Activated CD4-positive, alpha-beta memory T cell treated with anti-CD3 and anti-CD28 coated beads for 36 hours (primary cell): ENCODE measurements around the gene SELENOH. TPM values are rescaled to one million over a fixed set of nuclear protein-coding genes. Genes with fewer than 3 reads are reported as not detected.

Source experiments
- CTCF ChIA-PET: fragments of 350-600 bp; sonication (Branson Sonifier 250); formaldehyde crosslinking; loops from one replicate; lab custom pipeline; 2021; ENCODE audit warnings: antibody characterized with exemption, inconsistent platforms; lab: Charles Lee
- POLR2A ChIA-PET: fragments of 350-600 bp; sonication (Branson Sonifier 250); formaldehyde crosslinking; loops from one replicate; lab custom pipeline; 2021; ENCODE audit warnings: antibody characterized with exemption; lab: Charles Lee
- DNase-seq: peaks from one replicate; pipeline ENCODE4 v3.0.0-alpha.2; 2020
- H3K27ac Mint-ChIP-seq: one replicate; pipeline ENCODE4 v1.8.0; 2021; ENCODE audit warnings: mixed read lengths
- H3K27me3 Mint-ChIP-seq: one replicate; pipeline ENCODE4 v1.8.0; 2021; ENCODE audit warnings: mixed read lengths
- H3K36me3 Mint-ChIP-seq: one replicate; pipeline ENCODE4 v1.8.0; 2021; ENCODE audit warnings: mixed read lengths
- H3K4me1 Mint-ChIP-seq: one replicate; pipeline ENCODE4 v1.8.0; 2021; ENCODE audit warnings: low read depth, mixed read lengths
- H3K4me3 Mint-ChIP-seq: one replicate; pipeline ENCODE4 v1.8.0; 2021; ENCODE audit warnings: mild to moderate bottlenecking, mixed read lengths
- H3K9me3 Mint-ChIP-seq: one replicate; pipeline ENCODE4 v1.8.0; 2021; ENCODE audit warnings: mixed read lengths
- intact Hi-C: fragments of 100-400 bp; cut with micrococcal nuclease; formaldehyde crosslinking; loops from one replicate; pipeline ENCODE4 v1.15.1; 2023
- total RNA-seq, 2 experiments: library from RNA; stranded (reverse); gene quantifications; one replicate each; pipeline ENCODE4 v1.2.3, GENCODE V29; 2021

SELENOH gene
- total RNA-seq, 2 experiments from 2014 or later = 235 to 252 TPM

DNA sequence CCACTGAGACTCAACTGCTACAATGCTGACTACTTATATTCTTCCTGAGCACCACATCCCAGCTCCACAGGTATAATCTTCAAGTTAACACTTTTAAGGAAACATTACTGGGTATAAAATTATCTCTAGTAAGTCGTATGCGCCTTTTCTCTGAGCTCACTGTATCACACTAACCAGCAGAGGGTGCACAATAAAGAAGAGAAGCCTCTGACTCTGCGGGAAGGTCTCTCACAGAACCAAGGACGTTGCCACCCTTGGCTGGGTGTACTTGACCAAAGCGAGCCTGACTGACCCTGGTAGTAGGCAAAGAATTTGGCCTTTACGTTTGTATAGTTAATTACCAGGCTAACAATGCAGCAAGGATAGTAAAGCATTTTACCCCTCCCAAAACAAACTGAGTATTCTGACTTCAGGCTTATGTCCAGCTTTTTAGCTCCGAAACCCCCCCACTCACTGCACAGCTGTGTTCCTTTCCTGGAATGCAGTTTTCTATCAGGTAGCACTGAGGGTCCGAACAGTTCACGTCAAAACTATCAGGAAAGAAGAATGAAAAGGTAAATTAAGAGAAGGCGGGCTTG, 10.5 kb downstream of the SELENOH start, which contains the start of gene BTBD18:
BTBD18 (minus strand) TSS at position 144 of the 578 bp plus-strand sequence. CDS start 631 bp downstream, outside the sequence.
- no peaks in the 10 kb centered on the region for H3K9me3 Mint-ChIP-seq
- no peak within 1 kb of the TSS for H3K4me3 Mint-ChIP-seq
- POLR2A ChIA-PET = interaction anchor here (0.7 to 2.8 kb wide), 2 partner anchors 9 to 10 kb away, joined by 3 to 12 read pairs; partner anchors contain the start of gene SELENOH
- intact Hi-C loops = loop anchor here (1.0 kb wide), 1 partner anchor 49 kb away; no protein-coding TSS in a partner anchor
- CTCF ChIA-PET = interaction anchor here (0.9 to 2.0 kb wide), 2 partner anchors 49 to 56 kb away, joined by 4 to 42 read pairs; no protein-coding TSS in a partner anchor
- no peak within 1 kb of the TSS for H3K27ac Mint-ChIP-seq
- no peak for DNase-seq
- no peaks in the 10 kb centered on the region for H3K27me3 Mint-ChIP-seq
- peaks cover 5% of the 10 kb centered on the region for H3K4me1 Mint-ChIP-seq
- H3K36me3 Mint-ChIP-seq = peaks cover 5% of the 10 kb centered on the region

DNA sequence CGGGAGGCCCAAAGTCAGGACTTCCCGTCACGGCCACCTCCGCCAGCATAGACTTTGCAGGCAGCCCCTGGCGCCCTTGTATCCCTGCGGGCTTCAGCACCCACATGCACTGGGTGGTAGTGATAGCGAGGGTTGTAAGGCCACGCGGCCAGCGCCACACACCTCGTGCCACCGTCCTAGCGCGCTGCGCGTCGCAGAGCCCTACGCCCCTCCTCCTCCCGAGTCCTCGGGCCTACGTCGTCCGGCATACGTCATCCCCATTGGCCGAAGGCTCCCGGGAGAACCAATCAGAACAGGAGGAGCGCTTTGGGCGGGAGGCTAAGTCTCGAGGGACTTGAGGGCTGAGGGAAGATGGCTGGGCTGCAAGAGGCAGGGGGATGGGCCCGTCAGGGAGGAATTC, 11.7 kb downstream of the SELENOH start:
- CTCF ChIA-PET = no interaction called here
- POLR2A ChIA-PET = no interaction called here
- intact Hi-C loops = no loop called here

GRCh38 chr11:57758174-57758573, 16.9 kb downstream of the SELENOH start:
- Mint-ChIP-seq H3K4me3 (no peak overlapping the region), H3K36me3 (no peaks in the 10 kb centered on the region), H3K27ac (no peak overlapping the region), H3K9me3 (no peaks in the 10 kb centered on the region), H3K4me1 (peaks cover 7% of the 10 kb centered on the region), H3K27me3 (no peaks in the 10 kb centered on the region)
- DNase-seq = no peak
- ChIA-PET POLR2A (interaction anchor here (0.6 to 0.7 kb wide), 2 partner anchors 31 to 42 kb away, joined by 3 read pairs; no protein-coding TSS in a partner anchor), CTCF (no interaction called here)
- intact Hi-C loops = no loop called here

More for the DNA sequence above, 11.7 kb downstream of the SELENOH start:
- H3K4me1 Mint-ChIP-seq = no peaks in the 10 kb centered on the region
- peaks cover 2% of the 10 kb centered on the region for H3K36me3 Mint-ChIP-seq
- no peak overlapping the region for H3K4me3 Mint-ChIP-seq
- H3K9me3 Mint-ChIP-seq = no peaks in the 10 kb centered on the region
- H3K27ac Mint-ChIP-seq = no peak overlapping the region
- H3K27me3 Mint-ChIP-seq = no peaks in the 10 kb centered on the region
- no peak for DNase-seq

DNA sequence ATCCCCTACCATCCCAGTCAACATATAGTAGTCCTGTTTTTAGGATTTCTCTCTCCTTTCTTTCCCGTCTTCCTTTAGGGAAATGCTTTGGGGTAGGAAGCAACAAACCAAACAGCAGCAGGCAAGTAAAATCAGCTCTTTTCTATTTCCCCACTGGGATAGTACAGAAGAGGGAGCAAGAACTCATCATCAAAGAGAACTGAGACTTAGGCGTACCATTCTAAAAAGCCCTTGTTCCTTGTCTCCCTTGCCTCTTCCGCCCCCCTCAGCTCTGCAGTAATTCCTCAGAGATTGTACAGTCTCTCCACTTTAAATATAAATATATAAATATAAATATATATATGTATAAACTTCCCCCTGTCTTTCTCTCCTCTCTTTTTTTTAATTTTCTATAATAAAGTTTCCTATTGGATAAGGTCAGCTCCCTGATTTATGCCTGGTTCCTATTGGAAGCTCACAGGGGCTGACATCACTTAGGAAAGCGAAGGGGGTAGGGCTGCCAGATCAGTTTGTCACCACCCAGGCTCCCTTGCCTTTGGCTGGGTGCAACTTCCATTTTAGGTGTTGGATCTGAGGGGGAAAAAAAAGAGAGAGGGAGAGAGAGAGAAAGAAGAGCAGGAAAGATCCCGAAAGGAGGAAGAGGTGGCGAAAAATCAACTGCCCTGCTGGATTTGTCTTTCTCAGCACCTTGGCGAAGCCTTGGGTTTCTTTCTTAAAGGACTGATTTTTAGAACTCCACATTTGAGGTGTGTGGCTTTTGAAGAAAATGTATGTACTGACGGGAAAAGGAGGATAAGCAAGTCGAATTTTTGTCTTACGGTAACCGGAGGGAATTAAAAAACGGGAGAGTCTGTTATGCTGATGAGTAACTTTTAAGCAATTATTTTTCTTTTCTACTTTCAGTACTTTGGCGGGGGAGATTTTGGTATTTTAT, 20.3 kb downstream of the SELENOH start, which contains the start of gene CTNND1:
CTNND1 (plus strand) TSS at position 502 of the 934 bp plus-strand sequence. CDS start 29,677 bp downstream, outside the sequence.
- Mint-ChIP-seq H3K36me3 (no peaks in the 10 kb centered on the region), H3K9me3 (no peaks in the 10 kb centered on the region), H3K27me3 (no peaks in the 10 kb centered on the region), H3K27ac (no peak within 1 kb of the TSS), H3K4me3 (no peak within 1 kb of the TSS), H3K4me1 (peaks cover 7% of the 10 kb centered on the region)
- DNase-seq = no peak
- intact Hi-C loops = no loop called here
- POLR2A ChIA-PET = interaction anchor here (1.2 kb wide), 1 partner anchor 10 kb away, joined by 3 read pairs; the partner anchor contains the start of gene BTBD18
- CTCF ChIA-PET = interaction anchor here (0.6 to 0.9 kb wide), 2 partner anchors 39 to 645 kb away, joined by 3 read pairs; partner anchors contain the start of gene OR5B3

- intact Hi-C loops = no loop called here
- ChIA-PET POLR2A (no interaction called here), CTCF (no interaction called here)
- no peaks in the 10 kb centered on the region for H3K36me3 Mint-ChIP-seq
- H3K4me3 Mint-ChIP-seq = no peak overlapping the region
- H3K27me3 Mint-ChIP-seq = no peaks in the 10 kb centered on the region
- no peak for DNase-seq
- peaks cover 7% of the 10 kb centered on the region for H3K4me1 Mint-ChIP-seq
- H3K27ac Mint-ChIP-seq = no peak overlapping the region
- no peaks in the 10 kb centered on the region for H3K9me3 Mint-ChIP-seq
Measured at GRCh38 chr11:57762235-57762861, 21.1 kb downstream of the SELENOH start.

- Mint-ChIP-seq H3K4me3 (no peak overlapping the region), H3K36me3 (no peaks in the 10 kb centered on the region), H3K9me3 (no peaks in the 10 kb centered on the region), H3K27ac (no peak overlapping the region), H3K4me1 (peaks cover 7% of the 10 kb centered on the region), H3K27me3 (no peaks in the 10 kb centered on the region)
- no peak for DNase-seq
- intact Hi-C loops = no loop called here
- CTCF ChIA-PET = no interaction called here
- POLR2A ChIA-PET = no interaction called here
Measured at GRCh38 chr11:57763568-57763967, 22.3 kb downstream of the SELENOH start.

DNA sequence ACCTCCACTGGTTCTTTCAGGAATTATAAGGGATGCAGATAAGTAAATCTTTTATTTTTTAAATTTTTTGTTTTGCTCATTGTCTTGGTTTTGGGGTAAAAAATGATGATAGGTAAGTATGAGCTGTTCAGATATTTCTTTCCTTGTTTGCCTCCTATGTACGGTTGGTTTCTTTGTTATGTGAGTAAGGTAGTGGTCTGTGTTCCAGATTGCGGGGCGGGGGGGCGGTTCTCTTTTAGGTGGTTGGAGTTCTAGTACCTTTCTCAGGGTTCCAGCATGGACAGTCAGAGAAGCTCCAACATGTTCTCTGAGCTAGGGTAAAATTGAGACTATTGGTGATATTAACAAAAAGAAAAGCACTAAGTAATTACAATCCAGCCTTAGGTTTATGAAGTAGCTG, 22.7 kb downstream of the SELENOH start:
- Mint-ChIP-seq H3K4me3 (no peak overlapping the region), H3K36me3 (no peaks in the 10 kb centered on the region), H3K9me3 (no peaks in the 10 kb centered on the region), H3K27me3 (no peaks in the 10 kb centered on the region), H3K4me1 (peaks cover 4% of the 10 kb centered on the region), H3K27ac (no peak overlapping the region)
- CTCF ChIA-PET = interaction anchor here (0.7 to 1.6 kb wide), 3 partner anchors 9 to 271 kb away, joined by 3 to 7 read pairs (median 3); no protein-coding TSS in a partner anchor
- intact Hi-C loops = no loop called here
- no peak for DNase-seq
- POLR2A ChIA-PET = no interaction called here

DNA sequence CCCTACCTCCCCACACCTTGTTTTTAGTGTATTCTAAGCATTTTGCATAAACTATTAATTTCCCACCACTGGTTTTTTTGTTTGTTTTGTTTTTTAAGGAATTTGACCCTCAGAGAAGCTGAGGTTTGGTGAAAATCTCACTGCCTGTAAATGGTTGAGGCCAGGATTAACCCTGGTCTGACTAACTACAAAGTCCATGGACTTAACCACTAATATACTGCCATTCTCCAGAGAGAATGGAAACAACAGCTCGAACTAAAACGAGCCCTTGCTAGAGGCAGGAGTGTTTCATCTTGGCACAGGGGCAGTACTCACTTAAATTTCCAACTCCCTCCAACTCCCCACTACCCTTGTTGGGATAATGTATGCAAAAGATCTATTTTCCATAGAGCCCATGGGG, 23.3 kb downstream of the SELENOH start:
- ChIA-PET CTCF (interaction anchor here (0.6 to 1.6 kb wide), 4 partner anchors 9 to 272 kb away, joined by 3 to 7 read pairs (median 3); no protein-coding TSS in a partner anchor), POLR2A (no interaction called here)
- DNase-seq = no peak
- Mint-ChIP-seq H3K4me3 (no peak overlapping the region), H3K4me1 (peaks cover 2% of the 10 kb centered on the region), H3K27ac (no peak overlapping the region), H3K9me3 (no peaks in the 10 kb centered on the region), H3K27me3 (no peaks in the 10 kb centered on the region), H3K36me3 (no peaks in the 10 kb centered on the region)
- intact Hi-C loops = no loop called here

DNA sequence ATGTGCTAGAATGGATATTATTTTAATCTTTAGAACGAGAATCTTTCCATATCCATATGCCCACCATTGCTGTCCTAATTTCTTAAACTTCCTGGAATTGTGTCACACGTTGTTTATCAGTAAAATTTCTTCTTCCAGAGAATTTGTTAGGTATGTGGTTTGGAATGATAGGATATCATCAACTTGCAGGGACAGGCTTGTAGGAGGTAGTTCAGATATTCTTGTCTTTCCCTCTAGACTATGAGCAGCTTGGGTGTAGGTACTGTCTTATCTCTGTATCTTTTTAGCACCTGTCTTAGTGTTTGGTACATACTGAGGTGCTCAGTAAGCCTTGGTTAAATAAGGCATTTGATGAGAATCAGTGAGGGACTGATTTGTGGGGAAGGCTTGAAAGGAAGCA, 23.7 kb downstream of the SELENOH start:
- Mint-ChIP-seq H3K9me3 (no peaks in the 10 kb centered on the region), H3K4me1 (peaks cover 2% of the 10 kb centered on the region), H3K4me3 (no peak overlapping the region), H3K27ac (no peak overlapping the region), H3K36me3 (no peaks in the 10 kb centered on the region), H3K27me3 (no peaks in the 10 kb centered on the region)
- intact Hi-C loops = no loop called here
- ChIA-PET CTCF (interaction anchor here (0.6 to 1.6 kb wide), 4 partner anchors 10 to 272 kb away, joined by 3 to 7 read pairs (median 3); no protein-coding TSS in a partner anchor), POLR2A (no interaction called here)
- DNase-seq = no peak

GRCh38 chr11:57770793-57771192, 29.5 kb downstream of the SELENOH start:
- no peak for DNase-seq
- ChIA-PET CTCF (no interaction called here), POLR2A (no interaction called here)
- no peaks in the 10 kb centered on the region for H3K4me1 Mint-ChIP-seq
- H3K9me3 Mint-ChIP-seq = no peaks in the 10 kb centered on the region
- no peaks in the 10 kb centered on the region for H3K36me3 Mint-ChIP-seq
- H3K27me3 Mint-ChIP-seq = no peaks in the 10 kb centered on the region
- intact Hi-C loops = no loop called here
- H3K4me3 Mint-ChIP-seq = no peak overlapping the region
- no peak overlapping the region for H3K27ac Mint-ChIP-seq

DNA sequence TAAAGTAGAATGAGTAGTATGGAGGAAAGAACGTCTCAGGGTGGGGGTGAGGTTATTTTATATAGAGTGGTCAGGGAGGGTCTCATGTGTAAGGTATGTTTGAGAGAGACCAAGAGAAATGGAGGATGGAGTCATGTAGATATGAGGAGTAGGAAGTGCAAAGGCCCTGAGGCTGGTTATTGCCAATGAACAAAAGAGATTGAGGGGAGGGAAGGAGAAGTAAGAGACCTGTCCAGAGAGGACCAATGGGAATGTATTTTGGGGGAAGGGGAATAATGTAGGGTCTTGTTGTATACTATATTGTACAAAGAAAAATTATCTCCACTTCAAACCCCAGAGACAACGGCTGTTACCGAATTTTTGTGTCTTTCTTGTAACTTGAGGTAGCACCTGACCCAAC, 30.1 kb downstream of the SELENOH start:
- ChIA-PET CTCF (interaction anchor here (1.2 kb wide), 1 partner anchor 29 kb away, joined by 5 read pairs; no protein-coding TSS in a partner anchor), POLR2A (no interaction called here)
- H3K36me3 Mint-ChIP-seq = no peaks in the 10 kb centered on the region
- H3K27me3 Mint-ChIP-seq = no peaks in the 10 kb centered on the region
- no peak overlapping the region for H3K27ac Mint-ChIP-seq
- no peak overlapping the region for H3K4me3 Mint-ChIP-seq
- intact Hi-C loops = no loop called here
- no peaks in the 10 kb centered on the region for H3K4me1 Mint-ChIP-seq
- no peak for DNase-seq
- no peaks in the 10 kb centered on the region for H3K9me3 Mint-ChIP-seq
